ENCODE data around the gene KCNQ1.

- TF ChIP-seq SPI1 (IDR thresholded peaks at IDR 0.05; ENCODE audit: low read depth, low read length): no peak
- no peak for TF ChIP-seq POLR2A (IDR thresholded peaks at IDR 0.05; ENCODE audit: low read depth, low read length)
- no peak for TF ChIP-seq PAX5 (IDR thresholded peaks at IDR 0.05; ENCODE audit: insufficient read depth, low read length, severe bottlenecking)
- TF ChIP-seq TAF1 (IDR thresholded peaks at IDR 0.05; ENCODE audit: low read depth, low read length): no peak
- TF ChIP-seq POLR2AphosphoS5 (IDR thresholded peaks at IDR 0.05; ENCODE audit: low read depth, low read length): no peak
- no peak for TF ChIP-seq POU2F2 (IDR thresholded peaks at IDR 0.05; ENCODE audit: low read depth, low read length)
These were observed 260.2 kb downstream of the KCNQ1 start for GRCh38 chr11:2704896-2705606.

All from GM12891 (cell line).